Measurements from ENCODE around the gene CD99.

Gene CD99

DNA sequence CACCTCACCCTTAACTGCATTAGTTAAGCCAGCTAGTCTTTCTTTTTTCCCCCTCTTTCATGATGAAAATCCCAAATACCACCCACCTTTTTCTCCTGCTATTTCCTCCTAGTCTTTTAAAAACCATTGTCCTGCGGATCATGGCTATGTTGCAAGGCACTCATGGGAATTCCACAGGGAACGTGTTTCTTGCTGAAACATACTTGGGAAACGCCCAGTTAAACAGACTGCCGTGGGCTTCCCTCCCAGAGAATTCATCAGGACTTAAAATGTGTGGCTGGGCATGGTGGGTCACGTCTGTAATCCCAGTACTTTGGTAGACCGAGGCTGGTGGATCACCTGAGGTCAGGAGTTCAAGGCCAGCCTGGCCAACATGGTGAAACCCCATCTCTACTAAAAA, 92.9 kb downstream of the CD99 start:
- no peak for DNase-seq (ENCODE audit: low read depth)
- no peak overlapping the region for H3K4me3 ChIP-seq (ENCODE audit: low read depth, low read length)
- TF ChIP-seq, protein P1, sequence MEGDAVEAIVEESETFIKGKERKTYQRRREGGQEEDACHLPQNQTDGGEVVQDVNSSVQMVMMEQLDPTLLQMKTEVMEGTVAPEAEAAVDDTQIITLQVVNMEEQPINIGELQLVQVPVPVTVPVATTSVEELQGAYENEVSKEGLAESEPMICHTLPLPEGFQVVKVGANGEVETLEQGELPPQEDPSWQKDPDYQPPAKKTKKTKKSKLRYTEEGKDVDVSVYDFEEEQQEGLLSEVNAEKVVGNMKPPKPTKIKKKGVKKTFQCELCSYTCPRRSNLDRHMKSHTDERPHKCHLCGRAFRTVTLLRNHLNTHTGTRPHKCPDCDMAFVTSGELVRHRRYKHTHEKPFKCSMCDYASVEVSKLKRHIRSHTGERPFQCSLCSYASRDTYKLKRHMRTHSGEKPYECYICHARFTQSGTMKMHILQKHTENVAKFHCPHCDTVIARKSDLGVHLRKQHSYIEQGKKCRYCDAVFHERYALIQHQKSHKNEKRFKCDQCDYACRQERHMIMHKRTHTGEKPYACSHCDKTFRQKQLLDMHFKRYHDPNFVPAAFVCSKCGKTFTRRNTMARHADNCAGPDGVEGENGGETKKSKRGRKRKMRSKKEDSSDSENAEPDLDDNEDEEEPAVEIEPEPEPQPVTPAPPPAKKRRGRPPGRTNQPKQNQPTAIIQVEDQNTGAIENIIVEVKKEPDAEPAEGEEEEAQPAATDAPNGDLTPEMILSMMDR (IDR thresholded peaks at IDR 0.05; ENCODE audit: control insufficient read depth, extremely low read depth, insufficient read depth): no peak

DNA sequence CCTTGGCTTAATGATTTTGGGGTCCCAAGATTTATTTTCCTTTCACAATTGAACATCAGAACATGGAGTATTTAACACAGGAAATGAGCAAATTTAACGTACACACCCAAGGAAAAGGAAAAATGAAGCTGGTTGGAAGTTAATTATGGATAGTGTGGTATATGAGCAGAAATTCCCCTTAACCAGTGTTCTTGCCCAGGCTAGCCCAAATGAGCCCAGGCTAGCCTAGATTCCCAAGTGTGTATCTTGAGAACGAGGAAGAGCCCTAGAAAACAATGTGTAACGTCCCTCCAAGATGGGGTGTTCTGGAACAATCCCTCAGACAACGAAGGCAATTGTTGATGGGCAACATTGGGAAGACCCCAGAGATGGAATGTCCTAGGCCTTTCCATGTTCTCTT, 94.4 kb downstream of the CD99 start:
- TF ChIP-seq, protein P1 (IDR thresholded peaks at IDR 0.05; ENCODE audit: control insufficient read depth, extremely low read depth, insufficient read depth): no peak
- H3K4me3 ChIP-seq (ENCODE audit: low read depth, low read length): no peak overlapping the region
- DNase-seq (ENCODE audit: low read depth): no peak

DNA sequence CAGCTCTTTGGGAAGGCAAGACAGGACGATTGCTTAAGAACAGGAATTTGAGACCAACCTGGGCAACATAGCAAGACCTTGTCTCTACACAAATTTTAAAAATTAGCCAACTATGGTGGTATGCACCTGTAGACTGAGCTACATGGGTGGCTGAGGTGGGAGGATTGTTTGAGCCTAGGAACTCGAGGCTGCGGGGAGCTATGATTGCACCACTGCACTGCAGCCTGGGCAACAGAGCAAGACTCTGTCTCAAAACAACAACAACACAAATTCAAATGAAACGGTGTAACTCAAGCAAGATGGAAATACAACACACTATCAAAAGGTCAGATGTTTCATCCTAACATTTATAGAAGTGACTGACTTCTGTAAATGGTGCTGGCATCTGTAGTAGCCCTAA, 97.9 kb downstream of the CD99 start:
- DNase-seq (ENCODE audit: low read depth): no peak
- TF ChIP-seq, protein P1 (IDR thresholded peaks at IDR 0.05; ENCODE audit: control insufficient read depth, extremely low read depth, insufficient read depth): no peak
- H3K4me3 ChIP-seq (ENCODE audit: low read depth, low read length): no peak overlapping the region

DNA sequence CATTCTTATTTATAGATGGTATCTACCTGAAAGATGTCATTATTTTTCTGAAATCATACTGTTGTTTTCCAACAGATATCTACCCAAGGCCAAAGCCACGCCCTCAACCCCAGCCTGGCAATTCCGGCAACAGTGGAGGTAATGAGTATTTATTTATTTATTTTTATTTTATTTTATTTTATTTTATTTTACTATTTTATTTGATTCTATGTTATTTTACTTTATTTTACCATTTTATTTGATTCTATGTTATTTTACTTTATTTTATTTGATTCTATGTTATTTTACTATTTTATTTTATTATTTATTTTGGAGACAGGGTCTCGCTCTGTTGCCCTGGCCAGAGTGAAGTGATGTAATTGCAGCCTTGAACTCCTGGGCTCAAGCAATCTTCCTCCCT, 98.5 kb downstream of the CD99 start:
- TF ChIP-seq, protein P1 (IDR thresholded peaks at IDR 0.05; ENCODE audit: control insufficient read depth, extremely low read depth, insufficient read depth): no peak
- H3K4me3 ChIP-seq (ENCODE audit: low read depth, low read length): no peak overlapping the region
- no peak for DNase-seq (ENCODE audit: low read depth)

Measured in LNCaP clone FGC (cell line).